ENCODE measurements around the gene CALN1. TPM values are rescaled to one million over a fixed set of nuclear protein-coding genes. Genes with fewer than 3 reads are reported as not detected.

CALN1 gene
- total RNA-seq, 1 donor from 2014 or later, result not detected

- DNase-seq (ENCODE audit: low read depth), result no peak
- no peak overlapping the region for H3K4me3 ChIP-seq (ENCODE audit: low read depth, low read length)
- TF ChIP-seq CTCF (conservative IDR thresholded peaks at IDR 0.05; ENCODE audit: low read depth, low read length), result no peak
These were observed 719 bp downstream of the CALN1 start for GRCh38 chr7:72411419-72411818.

GRCh38 chr7:72409638-72410015, 2.5 kb downstream of the CALN1 start:
- no peak for TF ChIP-seq CTCF (conservative IDR thresholded peaks at IDR 0.05; ENCODE audit: low read depth, low read length)
- DNase-seq (ENCODE audit: low read depth), result no peak
- no peak overlapping the region for H3K4me3 ChIP-seq (ENCODE audit: low read depth, low read length)

GRCh38 chr7:72408966-72409637, 3.0 kb downstream of the CALN1 start:
- no peak overlapping the region for H3K4me3 ChIP-seq (ENCODE audit: low read depth, low read length)
- TF ChIP-seq CTCF (conservative IDR thresholded peaks at IDR 0.05; ENCODE audit: low read depth, low read length), result no peak
- no peak for DNase-seq (ENCODE audit: low read depth)

- no peak for DNase-seq (ENCODE audit: low read depth)
- no peak overlapping the region for H3K4me3 ChIP-seq (ENCODE audit: low read depth, low read length)
- no peak for TF ChIP-seq CTCF (conservative IDR thresholded peaks at IDR 0.05; ENCODE audit: low read depth, low read length)
These were observed 5.2 kb downstream of the CALN1 start for GRCh38 chr7:72406820-72407403.

- H3K4me3 ChIP-seq (ENCODE audit: low read depth, low read length), result no peak overlapping the region
- TF ChIP-seq CTCF (conservative IDR thresholded peaks at IDR 0.05; ENCODE audit: low read depth, low read length), result no peak
- no peak for DNase-seq (ENCODE audit: low read depth)
These were observed 6.3 kb downstream of the CALN1 start for GRCh38 chr7:72405871-72406270.

- no peak for TF ChIP-seq CTCF (conservative IDR thresholded peaks at IDR 0.05; ENCODE audit: low read depth, low read length)
- DNase-seq (ENCODE audit: low read depth), result no peak
- H3K4me3 ChIP-seq (ENCODE audit: low read depth, low read length), result no peak overlapping the region
These were observed 6.7 kb downstream of the CALN1 start for GRCh38 chr7:72405418-72405817.

- DNase-seq (ENCODE audit: low read depth), result no peak
- H3K4me3 ChIP-seq (ENCODE audit: low read depth, low read length), result no peak overlapping the region
- no peak for TF ChIP-seq CTCF (conservative IDR thresholded peaks at IDR 0.05; ENCODE audit: low read depth, low read length)
These were observed 7.4 kb downstream of the CALN1 start for GRCh38 chr7:72404743-72405142.

All from epithelial cell of proximal tubule (primary cell).